Endodermal cell (in vitro differentiated cells): ENCODE measurements around the gene IGSF9B. TPM values are rescaled to one million over a fixed set of nuclear protein-coding genes. Genes with fewer than 3 reads are reported as not detected.

Experiments
- DNase-seq: peaks from one replicate; pipeline ENCODE4 v3.0.0-alpha.2; 2017
- H3K27ac ChIP-seq: 2 replicates; pipeline ENCODE4 v1.5.1; 2013; ENCODE audit warnings: mild to moderate bottlenecking, low read depth, low read length, moderate library complexity
- H3K27me3 ChIP-seq: 2 replicates; pipeline ENCODE4 v1.6.1; 2013; ENCODE audit warnings: mild to moderate bottlenecking, low read length, moderate library complexity; ENCODE audit not compliant: insufficient read depth, control insufficient read depth, poor library complexity, severe bottlenecking
- H3K36me3 ChIP-seq: 2 replicates; pipeline ENCODE4 v1.7.0; 2013; ENCODE audit warnings: mild to moderate bottlenecking, low read length, moderate library complexity; ENCODE audit not compliant: control insufficient read depth, insufficient read depth
- H3K4me1 ChIP-seq: one replicate; pipeline ENCODE4 v1.7.0; 2013; ENCODE audit warnings: low read length; ENCODE audit not compliant: control insufficient read depth, insufficient read depth
- H3K4me3 ChIP-seq: 2 replicates; pipeline ENCODE4 v1.5.1; 2013; ENCODE audit warnings: mild to moderate bottlenecking, low read length, moderate library complexity
- H3K9ac ChIP-seq: 2 replicates; pipeline ENCODE4 v1.6.1; 2013; ENCODE audit warnings: mild to moderate bottlenecking, low read length, moderate library complexity; ENCODE audit not compliant: poor library complexity, severe bottlenecking; ENCODE audit errors: extremely low read depth
- H3K9me3 ChIP-seq: 2 replicates; pipeline ENCODE4 v1.6.1; 2013; ENCODE audit warnings: mild to moderate bottlenecking, low read length, moderate library complexity; ENCODE audit not compliant: control insufficient read depth
- H3K27ac Mint-ChIP-seq: 2 replicates; pipeline ENCODE4 v1.8.0; 2020; ENCODE audit warnings: mixed read lengths
- H3K27me3 Mint-ChIP-seq: 2 replicates; pipeline ENCODE4 v1.8.0; 2021; ENCODE audit warnings: mild to moderate bottlenecking, mixed read lengths; ENCODE audit not compliant: insufficient read depth
- H3K36me3 Mint-ChIP-seq: 2 replicates; pipeline ENCODE4 v1.8.0; 2020; ENCODE audit warnings: low read depth, mixed read lengths
- H3K4me1 Mint-ChIP-seq: 2 replicates; pipeline ENCODE4 v1.8.0; 2020; ENCODE audit warnings: mixed read lengths
- H3K4me3 Mint-ChIP-seq: 2 replicates; pipeline ENCODE4 v1.8.0; 2020; ENCODE audit warnings: mild to moderate bottlenecking, moderate library complexity, mixed read lengths
- H3K9me3 Mint-ChIP-seq: 2 replicates; pipeline ENCODE4 v1.8.0; 2020; ENCODE audit warnings: mild to moderate bottlenecking, mixed read lengths
- CTCF ChIP-seq: fragments of 200-600 bp; sonication (generic); conservative IDR thresholded peaks from 2 replicates; pipeline ENCODE4 v1.5.0; 2021; ENCODE audit warnings: antibody characterized with exemption, mild to moderate bottlenecking
- WGBS, 2 experiments: methylation state at CpG; one replicate each; pipeline versions ENCODE4 v1.1.5 to v1.1.7; 2013; ENCODE audit warnings: missing lambda C conversion rate in 2 of 2, mixed read lengths in 1 of 2; ENCODE audit not compliant: insufficient coverage in 1 of 2, insufficient read length in 1 of 2; 5-methylcytosine and 5-hydroxymethylcytosine counted together
- total RNA-seq, 2 donors: library from RNA; stranded (reverse); fragmentation: NEBNext Ultra II Directional in 1 of 2; extraction: Animal tissue kit (Norgen Biotek cat#: 25700) in 1 of 2; gene quantifications; 2 replicates in 1 of 2; 3 replicates in 1 of 2; pipeline ENCODE4 v1.2.1, GENCODE V29; 2021

Gene IGSF9B
- total RNA-seq, 2 donors from 2014 or later = 14.1 to 23.0 TPM

DNA sequence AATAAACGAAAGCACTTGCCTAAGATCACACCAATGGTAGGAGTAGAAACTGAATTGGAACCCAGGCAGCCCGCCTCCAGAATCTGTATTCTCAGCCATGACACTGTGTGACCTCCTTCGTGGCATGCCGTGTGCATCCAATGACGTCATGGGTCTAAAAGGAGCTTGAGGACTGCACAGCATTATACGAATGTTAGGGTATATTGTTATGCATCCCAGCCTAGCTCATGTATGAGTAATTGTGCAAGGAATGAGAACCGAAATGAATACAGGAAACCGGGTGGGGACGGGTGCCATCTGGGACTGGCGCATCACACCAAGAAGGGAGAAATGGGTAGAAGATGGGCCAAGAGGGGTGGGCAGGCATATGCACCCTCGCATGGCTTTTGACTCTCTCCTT, 12.3 kb upstream of the IGSF9B start:
- 85 to 90% methylated on average over 10 to 11 of the region's 11 CpGs for WGBS, 2 experiments
- TF ChIP-seq CTCF = no peak
- H3K4me3 ChIP-seq = no peak overlapping the region

GRCh38 chr11:133968300-133968699, 11.5 kb upstream of the IGSF9B start:
- Histone ChIP-seq H3K4me1 (no peaks in the 10 kb centered on the region), H3K27me3 (peaks cover 4% of the 10 kb centered on the region), H3K4me3 (no peak overlapping the region), H3K9ac (no peak overlapping the region), H3K27ac (no peak overlapping the region), H3K36me3 (no peaks in the 10 kb centered on the region), H3K9me3 (no peaks in the 10 kb centered on the region)
- H3K4me3 Mint-ChIP-seq = no peak overlapping the region
- H3K4me1 Mint-ChIP-seq = no peaks in the 10 kb centered on the region
- peaks cover 35% of the 10 kb centered on the region for H3K27me3 Mint-ChIP-seq
- H3K9me3 Mint-ChIP-seq = no peaks in the 10 kb centered on the region
- peak; percentile 89 for DNase-seq
- H3K36me3 Mint-ChIP-seq = no peaks in the 10 kb centered on the region
- TF ChIP-seq CTCF = no peak
- 43 to 62% methylated on average over 4 to 6 of the region's 6 CpGs for WGBS, 2 experiments
- no peak overlapping the region for H3K27ac Mint-ChIP-seq

More for the DNA sequence above, 12.3 kb upstream of the IGSF9B start:
- H3K36me3 Mint-ChIP-seq = no peaks in the 10 kb centered on the region
- H3K27me3 Mint-ChIP-seq = peaks cover 36% of the 10 kb centered on the region
- no peaks in the 10 kb centered on the region for H3K9me3 Mint-ChIP-seq
- Histone ChIP-seq H3K9ac (no peak overlapping the region), H3K27ac (no peak overlapping the region), H3K4me1 (no peaks in the 10 kb centered on the region), H3K36me3 (no peaks in the 10 kb centered on the region), H3K27me3 (peaks cover 4% of the 10 kb centered on the region), H3K9me3 (no peaks in the 10 kb centered on the region)
- no peaks in the 10 kb centered on the region for H3K4me1 Mint-ChIP-seq
- DNase-seq = no peak
- no peak overlapping the region for H3K27ac Mint-ChIP-seq
- H3K4me3 Mint-ChIP-seq = no peak overlapping the region

GRCh38 chr11:133967599-133968238, 11.0 kb upstream of the IGSF9B start:
- H3K4me3 Mint-ChIP-seq = no peak overlapping the region

More at GRCh38 chr11:133967599-133968238, 11.0 kb upstream of the IGSF9B start:
- Histone ChIP-seq H3K9me3 (no peaks in the 10 kb centered on the region), H3K4me3 (no peak overlapping the region), H3K36me3 (no peaks in the 10 kb centered on the region), H3K9ac (no peak overlapping the region), H3K27ac (no peak overlapping the region), H3K27me3 (peaks cover 4% of the 10 kb centered on the region), H3K4me1 (no peaks in the 10 kb centered on the region)
- no peak for DNase-seq
- H3K27ac Mint-ChIP-seq = no peak overlapping the region
- H3K27me3 Mint-ChIP-seq = peaks cover 32% of the 10 kb centered on the region
- no peaks in the 10 kb centered on the region for H3K9me3 Mint-ChIP-seq
- no peak for TF ChIP-seq CTCF
- no peaks in the 10 kb centered on the region for H3K36me3 Mint-ChIP-seq
- WGBS, 2 experiments = 89 to 90% methylated on average over 22 to 28 of the region's 28 CpGs
- no peaks in the 10 kb centered on the region for H3K4me1 Mint-ChIP-seq
